MM.1S (cell line): ENCODE measurements around the gene ADRB2.

Source experiments
- CTCF ChIP-seq: fragments of 300-600 bp; sonication (generic); IDR thresholded peaks from 2 replicates; pipeline ENCODE4 v1.5.1; 2016; ENCODE audit warnings: antibody characterized with exemption, low read length, mixed read lengths
- EZH2 ChIP-seq: fragments of 300-600 bp; sonication (generic); optimal IDR thresholded peaks from 2 replicates; pipeline ENCODE3; 2017; ENCODE audit warnings: low read depth, mild to moderate bottlenecking, antibody characterized with exemption, low read length, mixed read lengths

GRCh38 chr5:148866024-148866423 is 39.6 kb downstream of the ADRB2 start:
- no peak for TF ChIP-seq CTCF
- TF ChIP-seq EZH2: no peak
